GM19025 (cell line): ENCODE results near the gene DSG3.
"Not testable (repeated sequence)": the region's sequence is repeated elsewhere in the genome, so short reads cannot be mapped to it uniquely, and the experiment has no call there.

Experiments used
- ATAC-seq: cut with Tn5 transposase; IDR thresholded peaks from one replicate; pipeline ENCODE4 v1.9.1; 2021; ENCODE audit warnings: mild to moderate bottlenecking, low read depth, moderate library complexity; ENCODE audit not compliant: unreplicated experiment

Gene DSG3

DNA sequence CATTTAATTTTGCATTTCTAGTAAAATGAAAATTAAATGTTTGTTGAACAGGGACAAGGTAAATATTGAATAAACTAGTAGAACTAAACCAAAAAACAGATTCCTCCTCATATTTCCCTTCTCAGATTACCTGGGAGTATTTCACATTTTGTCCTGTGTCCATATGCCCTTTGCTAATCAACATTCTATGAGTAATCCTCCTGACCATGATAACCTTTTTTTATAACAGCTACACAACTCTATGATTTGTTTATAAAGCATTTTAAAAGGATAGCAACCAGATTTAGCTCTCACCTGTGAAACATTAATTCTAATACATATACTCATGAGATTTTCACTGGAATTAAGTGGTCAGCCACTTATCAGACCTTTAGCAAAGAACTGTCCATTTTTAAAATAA, 43.3 kb downstream of the DSG3 start:
- ATAC-seq: no peak

DNA sequence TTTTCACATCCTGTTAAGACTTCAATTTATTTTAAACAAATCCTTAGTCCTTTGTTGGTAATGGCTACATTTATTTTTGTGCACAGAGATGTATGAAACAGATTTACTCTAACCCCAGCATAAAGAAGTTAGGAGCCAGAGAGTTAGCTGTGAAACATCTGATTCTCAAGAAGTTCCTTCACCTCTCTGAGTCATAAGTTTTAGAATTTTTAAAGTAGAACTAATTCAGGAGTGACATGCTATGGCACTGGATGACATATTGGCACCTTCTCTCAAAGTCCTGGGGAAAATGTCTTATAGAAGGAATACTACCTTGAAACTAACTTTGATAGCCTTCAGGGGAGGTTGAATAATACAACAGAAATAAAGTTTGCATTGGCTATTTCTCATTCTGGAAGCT, 44.0 kb downstream of the DSG3 start:
- no peak for ATAC-seq

GRCh38 chr18:31492671-31493070, 45.1 kb downstream of the DSG3 start:
- no peak for ATAC-seq

DNA sequence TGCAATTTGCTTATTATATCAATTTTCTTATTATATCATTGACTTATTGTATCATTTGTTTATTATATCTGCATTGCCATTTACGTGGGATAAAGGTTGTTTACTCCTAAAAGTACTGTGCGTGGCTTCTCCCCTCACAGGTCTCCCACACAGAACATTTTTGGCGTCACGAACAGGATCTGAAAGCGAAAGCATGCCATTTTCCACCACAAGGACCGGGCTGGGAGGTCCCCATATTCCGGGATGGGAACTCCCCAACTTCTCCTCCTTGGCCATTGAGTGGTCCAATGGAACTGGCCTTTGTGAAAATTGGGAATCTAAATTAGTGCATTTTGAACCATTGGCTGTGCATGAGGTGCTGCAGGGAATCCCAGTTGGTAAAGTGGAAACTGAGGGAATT, 45.6 kb downstream of the DSG3 start:
- ATAC-seq: no peak

GRCh38 chr18:31493941-31494340, 46.4 kb downstream of the DSG3 start:
- no peak for ATAC-seq

DNA sequence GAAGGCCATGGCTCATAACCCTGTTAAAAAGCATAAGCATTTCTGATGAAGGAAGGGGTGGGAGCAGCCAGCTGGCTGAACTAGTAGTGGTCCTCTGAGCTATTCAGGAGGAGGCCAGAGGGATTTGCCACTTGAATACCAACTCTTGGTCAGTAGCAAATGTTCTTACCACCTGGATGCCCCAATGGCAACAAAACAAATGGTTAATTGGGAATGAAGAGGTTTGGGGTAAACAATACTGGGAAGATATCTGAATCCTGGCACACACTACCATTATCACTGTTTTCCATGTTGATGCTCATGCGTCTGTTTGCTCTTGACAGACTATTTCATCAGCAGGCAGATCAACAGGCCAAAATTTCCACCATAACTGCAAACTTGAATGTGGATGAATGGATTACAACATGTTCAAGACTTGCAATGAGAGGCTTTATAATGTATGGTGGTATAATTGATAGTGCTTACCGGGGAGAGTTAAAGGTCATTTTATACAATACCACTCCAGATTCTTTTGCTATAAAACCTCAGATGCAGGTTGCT, 47.2 kb downstream of the DSG3 start:
- ATAC-seq: not testable (repeated sequence)

DNA sequence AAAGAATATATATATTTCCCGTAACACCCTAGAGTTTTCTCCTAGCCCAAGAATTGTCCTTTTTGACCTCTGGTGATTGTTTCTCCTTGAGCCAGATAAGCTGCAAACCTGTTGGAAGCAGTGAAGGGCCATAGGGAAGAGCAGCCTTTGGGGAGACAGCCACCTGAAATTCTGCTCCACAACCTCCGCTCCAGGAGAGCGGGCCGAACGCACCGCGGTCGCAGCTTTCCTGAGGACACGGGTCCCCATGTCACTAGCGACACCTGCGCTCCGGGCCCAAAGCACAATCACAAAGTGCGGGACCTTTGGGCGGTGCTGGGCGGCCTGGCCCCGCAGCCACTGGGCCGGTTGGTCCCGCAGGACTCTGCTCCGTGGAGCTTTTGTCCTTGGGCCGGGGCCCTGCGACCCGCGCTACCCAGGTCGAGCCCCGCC, 49.9 kb downstream of the DSG3 start:
- no peak for ATAC-seq

DNA sequence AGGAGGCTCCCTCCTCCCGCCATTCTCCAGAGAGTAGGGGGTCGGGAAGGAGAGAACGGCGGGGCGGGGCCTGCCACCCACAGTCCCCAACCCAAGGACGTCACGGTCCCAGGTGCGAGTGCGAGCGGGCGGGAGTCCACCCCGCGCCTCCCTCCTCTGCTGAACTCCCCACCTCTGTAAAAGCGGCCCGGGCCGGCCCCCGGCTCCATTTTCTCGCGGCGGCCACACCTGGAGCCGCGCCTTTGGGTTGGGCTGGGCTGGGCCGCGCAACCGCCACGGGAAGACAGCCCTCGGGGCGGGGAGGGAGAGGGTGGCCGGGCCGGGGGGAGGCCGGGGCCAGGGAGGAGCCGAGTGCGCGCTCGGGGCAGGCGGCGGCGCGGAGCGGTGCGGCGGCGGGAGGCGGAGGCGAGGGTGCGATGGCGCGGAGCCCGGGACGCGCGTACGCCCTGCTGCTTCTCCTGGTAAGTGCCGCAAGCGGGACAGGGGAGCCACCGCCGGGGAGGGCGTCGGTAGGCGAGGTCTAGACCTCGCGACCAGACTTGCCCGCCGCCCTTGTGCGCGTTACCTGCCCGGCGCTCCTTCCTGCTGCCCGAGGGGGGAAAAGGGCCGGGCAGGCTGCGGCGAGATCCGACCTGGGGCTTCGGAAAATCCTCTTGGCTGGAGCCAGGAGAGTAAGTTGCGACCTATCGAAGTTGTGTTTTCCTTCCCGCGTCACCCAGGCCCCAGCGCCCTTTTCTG, 50.5 kb downstream of the DSG3 start, which contains the start of gene DSG2:
TSS of gene DSG2 (plus strand) at position 342 of the 738 bp plus-strand sequence. CDS start at position 417, 75 bp downstream.
- ATAC-seq: peak; percentile 39

GRCh38 chr18:31498574-31499524, 51.3 kb downstream of the DSG3 start:
- ATAC-seq: no peak

DNA sequence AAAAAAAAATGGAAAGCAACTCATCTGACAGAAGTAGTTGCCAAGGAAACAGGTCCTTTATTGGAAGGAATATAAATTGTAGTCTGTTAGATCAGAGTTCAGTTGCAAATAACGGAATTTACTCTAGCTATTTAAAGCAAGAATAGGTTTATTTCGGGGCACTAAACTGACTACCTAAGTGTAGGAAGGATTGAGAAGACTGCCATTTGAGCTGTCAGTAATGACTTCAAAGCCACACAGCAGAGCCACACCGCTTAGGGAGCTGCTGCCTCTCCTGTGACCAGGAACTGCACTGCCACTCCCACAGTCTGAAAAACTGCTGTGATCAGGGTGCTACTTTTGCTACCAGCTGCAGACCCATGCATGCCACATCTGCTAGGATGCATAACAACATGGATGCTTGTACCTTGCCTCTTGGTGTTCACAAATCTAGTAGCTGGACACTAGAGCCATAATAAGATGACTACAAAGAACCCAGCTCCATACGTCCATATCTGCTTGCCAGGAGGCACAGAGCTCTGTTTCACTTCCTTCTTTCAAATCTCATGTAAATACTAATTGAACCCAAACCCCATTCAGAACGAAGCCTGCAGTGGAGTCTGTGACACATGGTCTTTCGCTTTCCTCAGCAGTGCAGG, 52.6 kb downstream of the DSG3 start:
- ATAC-seq: peak; percentile 81

DNA sequence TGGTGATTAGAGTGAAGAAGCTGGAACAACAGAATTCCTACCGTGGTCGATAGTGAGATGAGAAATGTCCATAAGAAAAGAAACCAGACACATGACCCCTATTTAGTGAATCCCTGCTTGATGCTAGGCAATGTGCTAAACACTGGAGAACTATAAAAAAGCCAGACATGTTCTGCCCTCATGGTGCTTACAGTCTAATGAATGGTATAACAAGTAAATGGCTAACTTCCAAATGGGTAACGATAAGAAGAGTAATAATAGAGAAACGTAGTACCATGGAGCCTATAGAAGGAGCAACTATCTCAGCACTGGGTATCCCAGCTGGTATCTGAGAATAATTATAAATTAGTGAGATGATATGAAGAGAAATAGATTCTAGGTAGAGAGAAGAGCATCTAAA, 55.5 kb downstream of the DSG3 start:
- no peak for ATAC-seq

- no peak for ATAC-seq
Measured at GRCh38 chr18:31504455-31505147, 57.1 kb downstream of the DSG3 start.

- ATAC-seq: no peak
Measured at GRCh38 chr18:31505156-31505555, 57.6 kb downstream of the DSG3 start.

- ATAC-seq: no peak
Measured at GRCh38 chr18:31506024-31506742, 58.6 kb downstream of the DSG3 start.

- not testable (repeated sequence) for ATAC-seq
Measured at GRCh38 chr18:31507124-31507523, 59.6 kb downstream of the DSG3 start.

DNA sequence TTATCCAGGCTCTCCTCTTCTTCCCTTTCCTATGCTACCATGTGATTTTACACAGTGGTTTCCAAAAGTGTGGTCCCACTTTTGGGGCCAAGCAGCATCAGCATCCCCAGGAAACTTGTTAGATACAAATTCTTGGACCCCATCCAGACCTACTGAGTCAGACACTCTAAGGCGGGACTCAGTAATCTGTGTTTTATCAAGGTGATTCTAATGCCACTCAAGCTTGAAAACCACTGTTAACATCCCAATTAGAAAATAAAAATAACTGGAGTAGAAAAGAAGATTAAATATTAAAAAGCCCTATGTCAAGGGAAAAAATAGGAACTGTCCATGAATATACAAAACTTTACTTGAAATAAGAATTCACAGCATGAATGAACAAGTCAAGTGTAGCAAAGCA, 61.2 kb downstream of the DSG3 start:
- no peak for ATAC-seq

GRCh38 chr18:31509571-31509970, 62.0 kb downstream of the DSG3 start:
- ATAC-seq: no peak

DNA sequence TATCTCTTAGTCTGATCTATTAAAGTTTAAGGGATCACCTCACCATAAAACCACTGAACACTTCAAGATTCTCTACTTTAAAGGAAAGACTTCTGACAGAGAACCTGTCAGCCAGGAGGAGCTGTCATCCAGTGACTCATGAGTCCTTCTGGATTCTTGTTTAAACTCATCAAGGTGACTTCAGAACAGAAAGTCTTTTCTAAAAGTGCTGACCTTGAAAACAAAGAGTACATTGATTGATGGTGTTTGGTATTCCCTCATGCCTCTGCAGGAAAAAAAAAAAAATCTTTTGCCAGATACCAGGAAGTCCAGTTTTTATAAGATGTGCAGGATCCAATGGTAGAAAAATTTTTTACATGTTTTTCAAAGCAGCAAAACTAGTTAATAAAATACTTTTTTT, 62.8 kb downstream of the DSG3 start:
- no peak for ATAC-seq

- ATAC-seq: no peak
Measured at GRCh38 chr18:31511098-31511497, 63.6 kb downstream of the DSG3 start.
